Calu3 (cell line): ENCODE measurements around the gene SULT1B1. TPM values are rescaled to one million over a fixed set of nuclear protein-coding genes. Genes with fewer than 3 reads are reported as not detected.

ENCODE experiments used
- BruUV-seq: library from RNA; stranded (reverse); fragments of 400-500 nt; replicated peaks from 2 replicates; lab custom pipeline; 2021; lab: Mats Ljungman, UMichigan
- CTCF ChIA-PET: fragments of 300-600 bp; sonication (Branson Sonifier 250); formaldehyde crosslinking; loops from one replicate; lab custom pipeline; 2022; ENCODE audit warnings: antibody characterized with exemption; lab: Charles Lee
- DNase-seq: peaks from one replicate; pipeline ENCODE4 v3.0.0; 2022
- H3K27ac Mint-ChIP-seq: one replicate; pipeline ENCODE4 v1.8.0; 2022; ENCODE audit warnings: mixed read lengths; ENCODE audit not compliant: unreplicated experiment
- H3K27me3 Mint-ChIP-seq: one replicate; pipeline ENCODE4 v1.8.0; 2022; ENCODE audit warnings: mixed read lengths; ENCODE audit not compliant: unreplicated experiment
- H3K36me3 Mint-ChIP-seq: one replicate; pipeline ENCODE4 v1.8.0; 2022; ENCODE audit warnings: mild to moderate bottlenecking, moderate library complexity, mixed read lengths; ENCODE audit not compliant: insufficient read depth, unreplicated experiment
- H3K4me1 Mint-ChIP-seq: one replicate; pipeline ENCODE4 v1.8.0; 2022; ENCODE audit warnings: mild to moderate bottlenecking, low read depth, mixed read lengths; ENCODE audit not compliant: unreplicated experiment
- H3K4me3 Mint-ChIP-seq: one replicate; pipeline ENCODE4 v1.8.0; 2022; ENCODE audit warnings: mild to moderate bottlenecking, low read depth, moderate library complexity, mixed read lengths; ENCODE audit not compliant: unreplicated experiment
- H3K9me3 Mint-ChIP-seq: one replicate; pipeline ENCODE4 v1.8.0; 2022; ENCODE audit warnings: low read depth, mixed read lengths; ENCODE audit not compliant: unreplicated experiment
- CTCF ChIP-seq: fragments of 200-600 bp; IDR thresholded peaks from one replicate; pipeline ENCODE4 v1.8.0; 2022; ENCODE audit warnings: antibody characterized with exemption; ENCODE audit not compliant: unreplicated experiment
- intact Hi-C: fragments of 100-400 bp; cut with micrococcal nuclease; formaldehyde crosslinking; loops from one replicate; pipeline ENCODE4 v1.10.0; 2022; ENCODE audit not compliant: unreplicated experiment
- total RNA-seq: library from RNA; stranded (reverse); gene quantifications from 2 replicates; pipeline ENCODE4 v1.2.3, GENCODE V29; 2022

Gene SULT1B1
- total RNA-seq, 1 experiment from 2014 or later, result 0.26 TPM

- BruUV-seq, result no TSS peak
- Mint-ChIP-seq H3K4me3 (no peak overlapping the region), H3K4me1 (no peaks in the 10 kb centered on the region), H3K27me3 (no peaks in the 10 kb centered on the region), H3K36me3 (no peaks in the 10 kb centered on the region), H3K27ac (no peak overlapping the region), H3K9me3 (no peaks in the 10 kb centered on the region)
- CTCF ChIA-PET, result no interaction called here
- intact Hi-C loops, result no loop called here
- no peak for DNase-seq
- TF ChIP-seq CTCF, result no peak
Observed at GRCh38 chr4:69787879-69788278, 27.5 kb upstream of the SULT1B1 start.

- H3K4me1 Mint-ChIP-seq, result no peaks in the 10 kb centered on the region
- BruUV-seq, result no TSS peak
- no peak for DNase-seq
- TF ChIP-seq CTCF, result no peak
- intact Hi-C loops, result no loop called here
- H3K9me3 Mint-ChIP-seq, result no peaks in the 10 kb centered on the region
- CTCF ChIA-PET, result no interaction called here
- H3K27me3 Mint-ChIP-seq, result no peaks in the 10 kb centered on the region
- H3K4me3 Mint-ChIP-seq, result no peak overlapping the region
- no peaks in the 10 kb centered on the region for H3K36me3 Mint-ChIP-seq
- no peak overlapping the region for H3K27ac Mint-ChIP-seq
Observed at GRCh38 chr4:69786547-69786946, 26.1 kb upstream of the SULT1B1 start.

- Mint-ChIP-seq H3K4me3 (no peak overlapping the region), H3K36me3 (no peaks in the 10 kb centered on the region)
Observed at GRCh38 chr4:69785211-69785831, 24.9 kb upstream of the SULT1B1 start.

GRCh38 chr4:69782651-69783310 is 22.4 kb upstream of the SULT1B1 start:
- no peaks in the 10 kb centered on the region for H3K27me3 Mint-ChIP-seq
- no peak overlapping the region for H3K4me3 Mint-ChIP-seq
- no peak overlapping the region for H3K27ac Mint-ChIP-seq
- TF ChIP-seq CTCF, result no peak
- BruUV-seq, result no TSS peak
- no peaks in the 10 kb centered on the region for H3K4me1 Mint-ChIP-seq
- intact Hi-C loops, result no loop called here
- no peaks in the 10 kb centered on the region for H3K36me3 Mint-ChIP-seq
- CTCF ChIA-PET, result no interaction called here
- no peaks in the 10 kb centered on the region for H3K9me3 Mint-ChIP-seq
- no peak for DNase-seq

More at GRCh38 chr4:69785211-69785831, 24.9 kb upstream of the SULT1B1 start:
- BruUV-seq, result no TSS peak
- CTCF ChIA-PET, result no interaction called here
- H3K9me3 Mint-ChIP-seq, result no peaks in the 10 kb centered on the region
- DNase-seq, result no peak
- TF ChIP-seq CTCF, result no peak
- intact Hi-C loops, result no loop called here
- no peak overlapping the region for H3K27ac Mint-ChIP-seq
- no peaks in the 10 kb centered on the region for H3K4me1 Mint-ChIP-seq
- H3K27me3 Mint-ChIP-seq, result no peaks in the 10 kb centered on the region
